GM21381 (cell line): ENCODE data around the gene ARMC5.

ENCODE experiments used
- ATAC-seq: cut with Tn5 transposase; IDR thresholded peaks from one replicate; pipeline ENCODE4 v1.9.1; 2021; ENCODE audit warnings: mild to moderate bottlenecking, moderate library complexity; ENCODE audit not compliant: unreplicated experiment

ARMC5 gene

DNA sequence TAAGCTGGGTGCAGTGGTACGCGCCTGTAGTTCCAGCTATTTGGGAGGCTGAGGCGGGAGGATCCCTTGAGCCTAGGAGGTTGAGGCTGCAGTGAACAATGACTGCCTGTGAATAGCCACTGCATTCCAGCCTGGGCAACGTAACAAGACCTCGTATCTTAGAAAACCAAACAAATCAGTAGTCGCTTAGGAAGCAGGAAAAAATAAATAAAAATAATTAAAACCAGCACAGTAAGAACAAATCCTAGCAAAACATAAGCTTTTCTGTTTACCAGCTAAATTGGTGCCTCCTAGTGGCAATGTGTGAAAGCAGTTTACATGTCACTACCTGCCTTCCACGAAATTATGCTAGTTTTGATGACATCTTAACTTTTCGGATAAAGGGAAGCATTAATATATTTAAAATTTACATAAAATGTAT lies 1.3 kb downstream of the ARMC5 start:
- ATAC-seq = no peak

DNA sequence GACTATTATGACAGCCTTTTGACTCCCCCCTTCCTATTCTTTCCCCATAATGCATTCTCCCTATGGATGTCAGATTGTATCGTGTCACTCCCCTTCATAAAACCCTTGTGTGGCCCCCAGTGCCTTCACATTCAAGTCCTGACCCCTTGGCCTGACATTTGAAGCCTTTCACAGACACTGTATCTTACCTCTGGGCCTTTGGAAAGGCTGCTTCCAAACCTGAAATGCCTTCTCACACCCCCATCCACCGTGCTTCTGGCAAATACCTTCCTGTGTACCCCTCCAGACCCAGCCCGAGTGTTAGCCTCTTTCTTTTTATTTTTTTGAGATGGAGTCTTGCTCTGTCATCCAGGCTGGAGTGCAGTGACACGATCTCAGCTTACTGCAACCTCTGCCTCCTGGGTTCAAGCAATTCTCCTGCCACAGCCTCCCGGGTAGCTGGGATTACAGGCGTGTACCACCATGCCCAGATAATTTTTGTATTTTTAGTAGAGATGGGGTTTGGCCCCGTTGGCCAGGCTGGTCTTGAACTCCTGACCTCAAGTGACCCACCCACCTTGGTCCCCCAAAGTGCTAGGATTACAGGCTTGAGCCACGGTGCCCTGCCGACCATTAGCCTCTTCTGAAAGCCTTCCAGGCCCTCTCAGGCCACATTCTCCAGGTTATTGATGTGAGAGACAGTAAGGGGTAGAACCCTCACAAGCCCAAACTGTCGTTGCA lies 2.1 kb downstream of the ARMC5 start:
- ATAC-seq = no peak

DNA sequence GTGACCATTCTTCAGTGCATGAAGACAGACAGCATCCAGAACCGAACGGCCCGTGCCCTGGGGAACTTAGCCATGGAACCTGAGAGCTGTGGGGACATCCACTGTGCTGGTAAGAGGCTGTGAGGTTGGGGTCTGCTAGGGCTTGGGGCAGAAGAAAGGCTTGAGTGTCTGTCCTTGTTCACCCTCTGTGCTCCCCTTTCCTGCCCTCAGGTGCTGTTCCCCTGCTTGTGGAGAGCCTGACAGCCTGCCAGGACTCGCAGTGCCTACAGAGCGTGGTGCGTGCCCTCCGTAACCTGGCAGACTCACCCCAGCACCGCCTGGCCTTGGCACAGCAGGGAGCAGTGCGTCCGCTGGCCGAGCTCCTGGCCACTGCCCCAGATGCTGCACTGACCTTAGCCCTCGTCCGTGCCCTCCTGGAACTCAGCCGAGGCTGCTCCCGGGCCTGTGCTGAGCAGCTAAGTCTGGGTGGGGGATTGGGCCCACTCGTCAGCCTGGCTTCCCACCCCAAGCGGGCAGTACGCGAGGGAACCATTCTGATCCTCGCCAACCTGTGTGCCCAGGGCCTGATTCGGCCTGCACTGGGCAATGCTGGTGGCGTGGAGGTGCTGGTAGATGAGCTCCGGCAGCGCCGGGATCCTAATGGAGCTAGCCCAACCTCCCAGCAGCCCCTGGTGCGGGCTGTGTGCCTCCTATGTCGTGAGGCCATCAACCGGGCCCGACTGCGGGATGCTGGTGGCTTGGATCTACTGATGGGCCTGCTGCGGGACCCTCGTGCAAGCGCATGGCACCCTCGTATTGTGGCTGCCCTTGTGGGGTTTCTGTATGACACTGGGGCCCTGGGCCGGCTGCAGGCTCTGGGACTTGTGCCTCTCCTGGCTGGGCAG lies 2.9 kb downstream of the ARMC5 start:
- no peak for ATAC-seq

DNA sequence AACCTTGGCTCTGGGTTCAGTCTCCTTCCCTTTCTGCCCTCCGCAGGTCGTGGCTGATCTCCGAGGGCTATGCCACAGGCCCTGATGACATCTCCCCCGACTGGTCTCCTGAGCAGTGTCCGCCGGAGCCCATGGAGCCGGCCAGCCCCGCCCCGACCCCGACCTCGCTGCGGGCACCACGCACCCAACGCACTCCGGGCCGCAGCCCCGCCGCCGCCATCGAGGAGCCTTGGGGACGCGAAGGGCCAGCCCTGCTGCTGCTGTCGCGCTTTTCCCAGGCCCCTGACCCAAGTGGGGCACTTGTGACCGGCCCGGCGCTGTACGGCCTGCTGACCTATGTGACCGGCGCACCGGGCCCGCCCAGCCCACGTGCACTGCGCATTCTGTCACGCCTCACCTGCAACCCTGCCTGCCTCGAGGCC lies 5.1 kb downstream of the ARMC5 start:
- ATAC-seq = no peak

DNA sequence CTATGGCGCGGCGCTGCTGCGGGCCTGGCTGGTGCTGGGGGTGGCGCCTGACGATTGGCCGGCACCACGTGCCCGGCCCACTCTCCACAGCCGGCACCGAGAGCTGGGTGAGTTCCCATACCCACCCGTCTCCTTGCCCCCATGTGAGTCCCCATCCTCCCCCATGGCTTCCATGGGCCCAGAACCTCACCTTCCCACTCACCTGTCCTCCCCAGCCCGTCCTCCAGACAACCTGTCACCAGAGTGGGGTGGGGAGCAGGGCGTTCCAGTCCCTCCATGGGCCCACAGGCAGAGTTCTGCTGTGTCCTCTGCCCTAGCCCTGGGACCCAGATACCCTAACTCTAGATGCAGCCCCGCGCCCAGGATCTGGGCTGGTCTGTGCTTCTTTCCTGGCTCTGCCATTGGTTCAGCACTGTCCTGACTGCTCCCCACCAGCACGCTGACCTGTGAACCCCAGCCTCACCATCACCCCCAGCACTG lies 5.5 kb downstream of the ARMC5 start:
- ATAC-seq = no peak

DNA sequence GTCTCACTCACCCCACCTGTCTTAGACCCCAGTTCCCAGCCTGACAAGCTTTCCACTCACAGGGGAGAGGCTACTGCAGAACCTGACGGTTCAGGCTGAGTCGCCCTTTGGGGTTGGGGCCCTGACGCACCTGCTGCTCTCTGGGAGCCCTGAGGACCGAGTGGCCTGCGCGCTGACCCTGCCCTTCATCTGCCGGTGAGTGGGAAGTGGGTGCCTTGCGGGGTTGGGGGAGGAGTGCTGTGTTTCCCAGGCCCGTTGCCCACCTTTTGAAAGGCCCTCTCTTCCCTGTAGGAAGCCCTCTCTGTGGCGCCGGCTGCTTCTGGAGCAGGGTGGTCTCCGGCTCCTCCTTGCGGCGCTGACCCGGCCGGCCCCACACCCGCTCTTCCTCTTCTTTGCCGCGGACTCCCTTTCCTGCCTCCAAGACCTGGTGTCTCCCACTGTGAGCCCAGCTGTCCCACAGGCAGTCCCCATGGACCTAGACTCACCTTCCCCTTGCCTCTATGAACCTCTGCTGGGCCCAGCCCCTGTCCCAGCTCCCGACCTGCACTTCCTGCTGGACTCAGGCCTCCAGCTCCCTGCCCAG lies 6.6 kb downstream of the ARMC5 start:
- no peak for ATAC-seq

DNA sequence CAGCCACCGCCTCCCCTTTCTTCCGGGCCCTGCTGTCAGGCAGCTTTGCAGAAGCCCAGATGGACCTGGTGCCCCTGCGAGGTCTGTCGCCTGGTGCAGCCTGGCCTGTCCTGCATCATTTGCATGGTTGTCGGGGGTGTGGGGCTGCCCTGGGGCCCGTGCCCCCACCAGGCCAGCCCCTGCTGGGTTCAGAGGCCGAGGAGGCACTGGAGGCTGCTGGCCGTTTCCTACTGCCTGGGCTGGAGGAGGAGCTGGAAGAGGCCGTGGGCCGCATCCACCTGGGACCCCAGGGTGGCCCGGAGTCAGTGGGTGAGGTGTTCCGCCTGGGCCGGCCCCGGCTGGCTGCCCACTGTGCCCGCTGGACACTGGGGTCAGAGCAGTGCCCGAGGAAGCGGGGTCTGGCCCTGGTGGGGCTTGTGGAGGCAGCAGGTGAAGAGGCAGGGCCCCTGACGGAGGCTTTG lies 7.1 kb downstream of the ARMC5 start:
- ATAC-seq = no peak

DNA sequence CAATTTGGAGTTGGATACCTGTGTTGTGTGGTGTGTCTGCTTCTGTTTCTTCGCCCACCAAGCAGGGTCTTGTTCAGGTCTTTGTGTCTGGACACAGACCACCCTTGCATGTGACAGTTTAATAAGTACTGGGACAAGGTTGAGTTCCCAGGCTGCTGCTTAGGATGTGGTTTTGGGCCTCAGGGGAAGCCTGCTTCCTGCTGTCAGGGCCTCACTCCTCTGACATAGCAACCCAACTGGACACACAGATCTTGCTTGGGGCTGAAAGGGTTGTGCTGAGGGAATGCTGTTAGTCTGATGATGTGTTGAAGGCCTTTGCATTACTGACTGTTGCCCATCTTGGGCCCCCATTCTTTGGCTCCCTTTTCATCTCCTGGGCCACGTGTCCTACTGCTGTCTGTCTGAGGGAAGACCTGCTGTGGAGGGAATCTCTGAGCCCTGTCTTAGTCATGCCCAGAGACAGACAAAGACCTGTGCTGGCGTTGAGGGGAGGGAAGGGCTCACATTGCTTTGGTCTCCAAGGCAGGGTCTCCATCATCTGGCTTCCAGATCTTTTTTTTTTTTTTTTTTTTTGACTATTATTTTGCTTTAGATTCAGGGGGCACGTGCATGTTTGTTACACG lies 8.0 kb downstream of the ARMC5 start:
- ATAC-seq = no peak

DNA sequence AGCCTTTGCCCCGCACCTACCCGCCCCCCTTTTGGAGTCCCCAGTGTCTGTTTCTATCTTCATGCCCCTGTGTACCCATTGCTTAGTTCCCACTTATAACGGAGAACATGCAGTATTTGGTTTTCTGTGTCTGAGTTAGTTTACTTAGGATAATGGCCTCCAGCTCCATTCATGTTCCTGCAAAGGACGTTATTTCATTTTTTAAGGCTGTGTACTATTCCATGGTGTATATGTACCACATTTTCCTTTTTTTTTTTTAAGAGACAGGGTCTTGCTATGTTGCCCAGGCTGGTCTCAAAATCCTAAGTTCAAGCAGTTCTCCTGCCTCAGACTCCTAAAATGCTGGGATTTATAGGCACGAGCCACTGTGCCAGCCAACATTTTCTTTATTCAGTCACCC lies 8.6 kb downstream of the ARMC5 start:
- no peak for ATAC-seq

DNA sequence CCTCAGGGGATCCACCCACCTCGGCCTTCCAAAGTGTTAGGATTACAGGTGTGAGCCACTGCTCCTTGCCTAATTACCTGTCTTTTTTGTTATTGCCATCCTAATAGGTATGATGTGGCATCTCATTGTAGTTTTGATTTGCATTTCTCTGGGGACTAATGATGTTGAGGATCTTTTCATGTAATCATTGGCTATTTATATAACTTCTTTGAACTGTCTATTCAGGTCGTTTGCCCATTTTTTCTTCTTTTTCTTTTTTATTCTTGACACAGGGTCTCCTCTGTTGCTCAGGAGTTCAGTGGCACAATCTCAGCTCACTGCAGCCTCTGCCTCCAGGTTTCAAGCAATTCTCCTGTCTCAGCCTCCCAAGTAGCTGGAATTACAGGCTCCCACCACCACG lies 11.3 kb downstream of the ARMC5 start:
- ATAC-seq = no peak

DNA sequence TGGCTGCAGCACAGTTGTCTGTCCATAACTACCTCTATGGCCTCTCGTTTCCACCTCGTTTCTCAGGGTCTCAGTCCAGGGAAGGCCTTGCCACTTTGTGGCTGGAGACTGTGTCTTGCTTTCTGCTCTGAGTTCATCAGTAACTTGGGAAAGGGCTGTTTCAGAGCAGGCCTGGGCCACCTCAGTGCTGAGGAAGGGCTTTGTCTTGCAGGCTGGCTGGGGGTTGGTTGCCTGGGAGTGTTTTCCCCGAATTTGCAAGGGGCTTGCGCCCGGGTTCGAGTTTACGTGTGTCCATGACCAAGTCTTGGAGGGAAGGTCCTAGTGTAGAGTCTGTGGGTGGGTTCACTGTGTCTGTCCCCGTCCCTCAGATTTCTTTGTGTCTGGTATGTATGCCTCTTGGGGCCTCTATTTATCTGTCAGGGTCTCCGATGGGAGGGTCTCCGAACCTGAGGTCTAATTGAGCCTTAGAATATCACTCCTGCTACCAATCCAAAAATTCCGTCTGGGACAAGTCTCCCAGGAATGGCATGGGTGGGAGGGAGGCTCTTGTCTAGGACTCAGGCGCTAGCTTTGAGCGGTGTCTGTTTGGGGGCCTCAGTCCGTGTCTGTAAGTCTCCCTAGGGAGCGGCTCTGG lies 12.1 kb downstream of the ARMC5 start:
- ATAC-seq = no peak

DNA sequence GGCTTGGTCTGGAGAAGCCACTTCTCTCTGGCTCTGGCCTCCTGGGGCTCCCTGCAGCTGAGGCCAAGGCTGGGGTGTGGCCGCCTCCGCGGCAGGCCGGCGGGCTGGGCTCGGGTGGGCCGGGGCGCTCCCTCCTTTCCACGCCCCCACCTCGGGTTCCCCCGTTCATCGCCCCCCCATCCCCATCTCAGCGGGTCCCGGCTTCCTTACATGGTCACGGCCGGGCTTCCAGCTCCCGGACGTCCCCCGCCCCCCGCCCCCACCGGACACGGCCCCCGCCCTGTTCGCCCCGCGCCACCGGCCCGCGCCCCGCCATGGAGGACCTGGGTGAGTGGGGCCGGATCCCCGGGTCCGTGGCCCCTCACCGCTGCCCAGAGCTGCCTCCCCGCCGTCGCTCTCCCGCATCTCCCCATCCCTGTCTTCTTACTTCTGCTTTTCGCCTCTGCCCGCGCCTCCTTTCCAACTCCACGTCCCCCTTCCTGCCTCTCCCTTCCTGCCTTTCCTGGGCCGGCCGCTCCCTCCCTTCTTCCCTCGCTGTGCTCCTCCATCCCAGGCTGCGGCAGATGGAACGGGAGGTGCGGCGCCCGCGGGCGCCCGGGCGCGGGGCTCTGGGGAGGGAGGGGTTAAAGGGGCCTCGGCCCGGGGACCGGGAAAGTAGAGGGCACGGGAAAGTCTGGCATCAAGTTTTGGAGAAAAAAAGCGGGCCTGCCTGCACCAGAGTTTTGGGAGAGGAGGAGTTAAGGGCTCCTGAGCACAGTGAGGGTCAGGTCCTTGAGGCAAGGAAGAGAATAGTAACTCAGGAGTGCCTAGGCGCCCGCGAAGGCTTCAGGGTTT lies 12.8 kb downstream of the ARMC5 start, which contains the start of gene TGFB1I1:
Gene TGFB1I1 (plus strand): TSS at position 278 of the 834 bp plus-strand sequence. CDS start 37 bp downstream, at position 315.
- no peak for ATAC-seq

DNA sequence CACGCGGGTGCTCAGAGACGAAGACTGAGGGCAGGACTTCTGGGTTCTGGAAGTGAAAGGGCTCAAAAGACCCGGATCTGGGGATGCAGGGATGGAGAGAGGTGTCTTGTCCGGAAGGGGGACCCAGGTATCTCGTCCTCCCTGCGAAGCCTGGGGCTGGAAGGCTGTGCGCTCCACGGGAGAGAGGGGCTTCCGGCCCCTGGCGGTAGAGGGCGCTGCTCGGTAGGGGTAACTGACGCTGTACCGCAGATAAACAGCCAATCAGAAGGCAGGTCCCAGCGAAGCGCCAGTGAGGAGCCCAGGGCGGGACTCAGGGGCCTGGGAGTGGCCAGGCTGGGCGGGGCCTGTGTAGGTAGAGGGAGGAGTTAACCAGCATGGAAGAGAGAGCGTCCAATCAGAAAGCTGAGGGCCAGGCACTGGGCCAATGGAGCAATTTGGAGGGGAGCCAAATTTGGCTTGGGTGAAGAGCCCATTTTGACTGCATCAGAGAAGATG lies 13.5 kb downstream of the ARMC5 start:
- ATAC-seq = no peak

DNA sequence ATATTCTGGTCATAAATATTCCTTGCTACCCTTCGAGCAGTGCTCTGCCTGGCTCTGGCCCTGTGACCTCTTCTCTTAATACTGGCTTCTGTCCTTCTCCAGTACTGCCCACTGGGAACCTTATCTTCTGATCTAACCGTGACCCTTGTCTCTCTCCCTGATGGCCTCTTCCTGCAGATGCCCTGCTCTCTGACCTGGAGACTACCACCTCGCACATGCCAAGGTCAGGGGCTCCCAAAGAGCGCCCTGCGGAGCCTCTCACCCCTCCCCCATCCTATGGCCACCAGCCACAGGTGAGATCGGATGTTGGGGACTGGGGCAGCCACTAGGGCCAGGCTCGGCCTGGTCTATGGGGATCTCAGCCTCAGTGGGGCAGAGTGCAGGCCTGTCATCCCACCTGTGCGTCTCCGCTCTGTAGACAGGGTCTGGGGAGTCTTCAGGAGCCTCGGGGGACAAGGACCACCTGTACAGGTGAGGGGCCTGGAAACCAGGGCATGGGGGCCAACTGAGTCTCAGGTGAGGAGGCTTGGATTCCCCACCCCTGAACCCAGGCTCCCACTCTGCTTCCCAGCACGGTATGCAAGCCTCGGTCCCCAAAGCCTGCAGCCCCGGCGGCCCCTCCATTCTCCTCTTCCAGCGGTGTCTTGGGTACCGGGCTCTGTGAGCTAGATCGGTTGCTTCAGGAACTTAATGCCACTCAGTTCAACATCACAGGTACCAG lies 14.1 kb downstream of the ARMC5 start:
- ATAC-seq = no peak

DNA sequence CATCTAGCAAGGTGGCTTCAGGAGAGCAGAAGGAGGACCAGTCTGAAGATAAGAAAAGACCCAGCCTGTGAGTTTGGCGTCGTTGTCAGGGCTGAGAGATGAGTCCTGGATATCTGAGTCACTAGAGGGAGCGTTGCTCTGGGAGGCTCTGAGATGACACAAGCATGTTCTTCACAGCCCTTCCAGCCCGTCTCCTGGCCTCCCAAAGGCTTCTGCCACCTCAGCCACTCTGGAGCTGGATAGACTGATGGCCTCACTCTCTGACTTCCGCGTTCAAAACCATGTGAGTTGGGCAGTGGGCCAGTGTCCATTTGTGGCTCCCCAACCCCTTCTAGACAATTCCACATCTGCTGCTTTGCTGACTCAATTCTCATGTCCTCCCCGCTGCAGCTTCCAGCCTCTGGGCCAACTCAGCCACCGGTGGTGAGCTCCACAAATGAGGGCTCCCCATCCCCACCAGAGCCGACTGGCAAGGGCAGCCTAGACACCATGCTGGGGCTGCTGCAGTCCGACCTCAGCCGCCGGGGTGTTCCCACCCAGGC lies 14.9 kb downstream of the ARMC5 start:
- no peak for ATAC-seq

DNA sequence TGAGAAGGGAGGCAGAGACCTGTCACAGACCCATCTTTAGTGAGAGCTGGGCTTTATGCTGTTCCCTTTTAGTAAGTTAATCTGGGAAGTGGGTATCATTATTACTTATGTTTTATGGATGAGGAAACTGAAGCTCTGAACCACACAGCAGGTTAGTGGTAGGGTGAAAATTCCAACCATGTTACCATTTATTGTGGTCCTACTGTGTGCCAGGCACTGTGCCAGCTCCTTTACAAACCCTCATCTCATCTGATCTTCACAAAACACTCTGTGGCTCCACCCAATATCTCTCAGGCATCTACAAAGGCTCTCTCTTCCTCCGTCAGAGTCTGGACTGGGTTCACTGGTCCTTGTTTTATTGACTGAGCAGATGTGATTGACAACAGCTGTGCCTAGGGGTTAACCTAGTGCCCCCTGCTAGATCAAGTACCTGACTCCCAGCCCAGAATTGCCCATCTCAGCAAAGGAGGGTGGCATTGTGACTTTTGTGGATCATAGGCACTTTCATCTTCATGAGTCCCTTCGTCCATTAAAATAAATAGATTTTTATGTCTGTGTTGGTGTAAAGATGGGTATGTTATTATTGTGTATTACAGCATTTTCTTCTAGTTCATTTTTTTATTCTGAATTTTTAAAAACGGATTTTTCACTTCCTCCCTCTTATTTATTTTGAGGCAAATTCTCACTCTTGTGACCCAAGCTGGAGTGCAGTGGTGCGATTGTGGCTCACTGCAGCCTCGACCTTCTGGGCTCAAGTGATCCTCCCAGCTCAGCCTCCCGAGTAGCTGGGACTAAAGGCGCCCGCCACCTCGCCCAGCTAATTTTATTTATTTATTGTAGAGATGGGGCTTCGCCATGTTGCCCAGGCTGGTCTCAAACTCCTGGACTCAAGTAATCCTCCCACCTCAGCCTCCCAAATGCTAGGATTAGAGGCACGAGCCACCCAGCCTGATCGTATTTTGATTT lies 15.8 kb downstream of the ARMC5 start:
- ATAC-seq = no peak

DNA sequence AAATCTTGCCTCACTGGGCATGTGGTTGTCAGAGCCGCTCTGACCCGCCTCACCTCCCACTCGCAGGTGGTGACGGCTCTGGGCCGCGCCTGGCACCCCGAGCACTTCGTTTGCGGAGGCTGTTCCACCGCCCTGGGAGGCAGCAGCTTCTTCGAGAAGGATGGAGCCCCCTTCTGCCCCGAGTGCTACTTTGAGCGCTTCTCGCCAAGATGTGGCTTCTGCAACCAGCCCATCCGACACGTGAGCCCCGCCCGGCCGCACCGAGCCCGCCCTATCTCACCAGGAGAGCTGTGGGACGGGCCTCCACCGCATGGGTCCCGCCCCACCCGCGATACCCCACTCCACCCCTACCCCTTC lies 16.6 kb downstream of the ARMC5 start:
- no peak for ATAC-seq
